Epithelial cell of alveolus of lung (primary cell): ENCODE measurements around the gene CACNB1. TPM values are rescaled to one million over a fixed set of nuclear protein-coding genes. Genes with fewer than 3 reads are reported as not detected.

ENCODE experiments used
- total RNA-seq: library from RNA; depleted of rRNA; stranded (reverse); fragments of >200 nt; gene quantifications from 2 replicates; pipeline ENCODE4 v1.2.1, GENCODE V29; 2015

CACNB1 gene
- 4.3 and 6.3 TPM in 2 replicates for total RNA-seq

DNA sequence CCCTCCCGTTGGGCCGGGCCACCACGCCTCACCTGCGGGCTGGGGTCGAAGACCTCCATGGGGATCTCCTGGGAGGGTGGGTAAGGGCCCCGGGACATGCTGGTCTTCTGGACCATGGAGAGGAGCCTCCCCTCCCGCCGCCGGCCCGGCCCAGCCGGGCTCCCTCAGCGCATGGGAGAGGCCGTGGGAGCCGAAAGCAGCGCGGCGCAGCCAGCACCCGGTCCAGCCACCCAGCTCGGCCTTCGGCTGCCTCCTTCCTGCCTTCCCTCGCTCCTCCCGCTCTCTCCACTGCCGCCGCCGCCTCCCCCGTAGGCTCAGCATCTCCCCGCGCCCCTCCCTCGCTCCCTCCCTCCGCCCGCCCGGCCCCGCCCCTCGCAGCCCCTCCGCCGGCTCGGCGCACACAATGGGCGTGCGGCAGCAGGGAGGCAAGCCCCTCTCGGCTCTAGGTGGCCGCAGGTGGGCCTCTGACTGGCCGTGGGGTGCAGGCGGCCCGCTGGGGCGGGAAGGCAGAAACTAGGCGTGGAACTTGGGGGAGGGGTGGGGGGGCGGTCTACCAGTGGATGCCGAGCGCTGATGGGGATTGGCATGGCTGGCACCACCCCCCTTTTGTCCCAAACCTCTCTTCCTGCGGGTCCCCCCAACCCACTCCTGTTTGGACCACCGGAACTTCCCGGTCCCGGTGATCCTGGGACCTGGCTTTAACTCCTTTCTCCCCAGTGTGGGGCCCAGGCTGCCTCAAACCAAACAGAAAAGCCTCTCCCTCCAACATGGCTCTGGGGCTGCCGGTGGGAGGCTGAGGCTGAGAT, at the start of gene CACNB1:
TSS of gene CACNB1 (minus strand) at position 290 of the 806 bp plus-strand sequence. CDS start at position 116, 174 bp downstream.

DNA sequence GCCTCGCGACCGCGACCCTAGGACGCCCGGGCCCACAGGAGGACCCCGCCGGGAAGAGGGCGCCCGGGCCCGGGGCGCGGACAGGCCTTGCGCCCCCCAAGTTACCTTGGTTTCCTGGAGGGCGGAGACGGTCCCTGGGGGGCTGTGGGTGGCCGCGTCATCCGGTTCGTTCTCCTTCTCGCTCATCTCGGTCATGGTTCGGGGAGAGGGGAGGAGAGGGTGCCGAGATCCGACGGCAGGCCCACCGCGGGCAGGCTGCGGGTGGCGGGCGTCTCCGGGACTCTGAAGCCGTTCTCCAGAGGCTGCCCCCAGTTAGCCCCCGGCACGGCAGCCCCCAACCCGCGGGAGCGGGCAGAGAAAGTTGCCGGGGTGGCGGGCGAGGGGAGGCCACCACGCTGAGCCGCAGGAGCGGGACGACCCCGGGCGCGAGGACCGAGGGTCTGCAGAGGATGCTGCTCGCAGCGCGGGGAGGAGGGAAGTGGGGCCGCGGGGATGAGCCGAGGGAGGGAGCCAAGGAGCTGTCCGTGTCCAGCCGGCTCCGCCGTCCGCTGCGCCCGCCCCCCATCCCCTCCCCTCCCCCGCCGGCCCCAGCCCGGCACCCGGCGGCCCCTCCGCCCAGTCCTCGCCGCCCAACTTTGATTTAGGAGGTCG, 28.0 kb upstream of the CACNB1 start, which contains the start of gene STAC2:
TSS of gene STAC2 (minus strand) at position 638 of the 651 bp plus-strand sequence. CDS start at position 195, 443 bp downstream.

DNA sequence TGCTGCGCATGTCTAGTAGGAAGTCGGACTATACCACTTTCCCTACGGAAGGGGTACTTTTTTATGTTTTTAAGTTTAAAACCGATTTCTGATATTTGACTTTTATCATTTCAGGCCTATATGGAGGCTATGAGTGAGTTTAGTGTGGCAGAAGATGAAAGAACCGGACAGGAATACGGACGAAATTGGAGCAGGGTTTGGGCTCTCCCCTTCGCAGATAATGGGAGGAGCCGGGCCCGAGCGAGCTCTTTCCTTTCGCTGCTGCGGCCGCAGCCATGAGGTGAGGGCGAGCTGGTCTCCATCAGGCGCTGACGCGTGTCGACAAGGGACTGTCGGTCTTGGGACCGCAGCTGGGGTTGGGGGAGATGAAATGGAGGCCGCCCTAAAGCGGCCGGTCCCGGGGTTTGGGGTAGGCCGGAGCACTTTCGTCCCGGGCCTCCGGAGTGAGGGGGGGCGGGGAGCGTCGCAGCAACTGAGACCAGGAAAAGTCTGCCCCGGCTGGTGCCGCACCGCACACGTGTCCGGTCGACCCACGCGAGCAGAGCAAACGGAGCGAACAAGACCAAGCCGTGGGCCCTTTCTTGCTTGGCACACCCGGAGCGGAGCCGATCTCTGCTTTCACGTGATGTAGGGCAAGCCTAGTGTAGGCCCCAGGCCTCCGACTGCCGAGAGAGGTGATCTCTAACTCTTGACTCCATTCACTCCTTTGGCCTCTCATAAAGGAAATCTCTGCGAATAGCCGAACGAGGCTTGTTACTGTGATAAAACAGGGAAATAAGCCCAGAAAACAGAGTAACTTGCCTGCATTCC, 2.8 kb upstream of the CACNB1 start, which contains the start of gene RPL19:
TSS of gene RPL19 (plus strand) at position 214 of the 810 bp plus-strand sequence. CDS start at position 276, 62 bp downstream.

DNA sequence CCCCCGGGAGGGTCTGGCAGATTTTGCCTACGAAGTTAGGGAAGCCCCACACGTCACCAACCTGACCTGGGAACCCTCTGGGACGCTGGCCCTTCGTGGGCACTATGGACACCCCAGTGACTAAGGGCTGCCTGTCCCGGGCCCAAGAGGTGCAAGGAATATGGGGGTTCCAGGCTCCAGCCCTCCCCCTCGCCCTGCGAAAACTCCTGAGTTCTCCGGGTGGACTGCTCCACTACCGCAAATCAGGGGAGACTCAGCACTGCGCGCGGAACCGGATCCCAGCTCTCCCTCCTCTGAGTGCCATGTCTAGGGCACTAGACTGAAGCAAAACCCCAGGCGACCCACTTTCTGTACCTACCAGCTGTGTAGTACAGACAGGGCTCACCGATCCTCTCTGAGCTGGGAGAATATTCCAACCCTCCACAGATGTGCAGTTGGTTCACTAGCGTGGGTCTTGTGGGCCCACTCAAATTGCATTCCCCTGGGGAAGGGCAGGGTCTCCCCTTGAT, 31.6 kb downstream of the CACNB1 start, which contains the start of gene ARL5C:
TSS of gene ARL5C (minus strand) at position 321 of the 509 bp plus-strand sequence. CDS start 401 bp downstream, outside the sequence.

DNA sequence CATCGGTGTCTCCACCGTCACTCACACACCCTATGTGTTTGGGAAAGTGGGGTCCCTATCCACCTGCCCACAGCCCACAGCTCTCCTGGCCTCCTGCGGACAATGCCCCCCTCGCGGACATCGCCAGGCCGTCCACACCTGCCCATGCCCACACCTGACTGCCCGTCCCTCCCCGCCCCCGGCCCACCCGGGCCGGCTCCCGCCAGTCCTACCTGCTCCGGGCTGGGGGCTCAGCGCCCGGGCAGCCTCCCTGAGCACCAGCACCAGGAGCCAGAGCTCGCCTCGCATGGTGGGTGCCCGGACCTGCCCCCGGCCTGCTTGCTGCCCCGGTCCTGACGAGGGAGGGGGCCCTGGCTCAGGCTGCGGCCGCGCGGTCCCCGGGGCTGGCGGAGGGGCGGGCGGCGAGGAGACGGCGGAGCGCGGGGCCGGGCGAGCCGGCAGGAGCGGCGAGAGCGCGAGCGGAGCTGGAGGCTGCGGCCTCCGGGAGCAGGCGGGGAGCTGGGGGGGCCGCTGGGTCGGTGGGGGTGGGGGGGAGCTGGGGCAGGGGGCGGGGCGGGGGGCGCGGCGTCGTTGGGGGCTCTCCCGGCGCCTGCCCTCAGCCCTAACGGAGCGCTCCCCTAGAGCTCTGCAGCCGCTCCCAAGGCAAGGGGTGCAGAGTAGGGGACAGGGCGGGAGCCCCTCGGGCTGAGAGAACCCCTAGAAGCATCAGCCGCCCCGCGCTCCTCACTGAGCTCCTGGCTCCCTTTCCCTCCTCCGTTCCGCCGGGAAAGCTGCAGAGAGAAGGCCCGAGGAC, 46.1 kb downstream of the CACNB1 start, which contains the start of gene PLXDC1:
TSS of gene PLXDC1 (minus strand) at position 488 of the 793 bp plus-strand sequence. CDS start at position 288, 200 bp downstream.

Other genes starting within 250 kb of the CACNB1 start
- gene FBXO47, start 230.3 kb downstream of the CACNB1 start, total RNA-seq, result not detected in 2 replicates
- gene PLXDC1, start 46.0 kb downstream of the CACNB1 start, total RNA-seq, result 0.08 TPM in 1 of 2 replicates, not detected in the other
- gene ARL5C, start 31.5 kb downstream of the CACNB1 start, total RNA-seq, result not detected in 2 replicates
- 2,411 and 3,638 TPM in 2 replicates for gene RPL19, start 2.6 kb upstream of the CACNB1 start, total RNA-seq
- gene STAC2, start 28.3 kb upstream of the CACNB1 start, total RNA-seq, result under 0.01 TPM in 1 of 2 replicates, not detected in the other
- gene FBXL20, start 204.0 kb upstream of the CACNB1 start, total RNA-seq, result 8.8 and 11.7 TPM in 2 replicates